Adrenal gland (tissue), 5 donors: Measurements from ENCODE around the gene NTHL1.

ENCODE experiments used
- CTCF ChIP-seq, 6 experiments: fragments of 450-650 bp in 4 of 6; fragments of 200-600 bp in 2 of 6; sonication (generic) in 1 of 6; IDR thresholded peaks; 1 replicate in 5 of 6; 2 replicates in 1 of 6; pipeline versions ENCODE4 v1.5.1 to v1.8.0; 2016 to 2021; ENCODE audit warnings: antibody characterized with exemption in 6 of 6, mild to moderate bottlenecking in 2 of 6, moderate library complexity in 1 of 6
- POLR2A ChIP-seq, 2 donors: fragments of 450-650 bp; IDR thresholded peaks; one replicate each; pipeline ENCODE4 v1.6.1; 2017; ENCODE audit warnings: antibody characterized with exemption in 2 of 2, mild to moderate bottlenecking in 2 of 2, moderate library complexity in 1 of 2
- donor health status: DM: no; HTN: no; CAD: no.

GRCh38 chr16:2019921-2020831, 27.5 kb downstream of the NTHL1 start:
- TF ChIP-seq CTCF (IDR thresholded peaks at IDR 0.05): no peak
- TF ChIP-seq POLR2A (IDR thresholded peaks at IDR 0.05): no peak
